Heart left ventricle (tissue), 16 donors: ENCODE data around the gene TMED5. TPM values are rescaled to one million over a fixed set of nuclear protein-coding genes. Genes with fewer than 3 reads are reported as not detected.

Experiments
- ATAC-seq, 4 donors: fragments of 200-7000 bp; cut with Tn5 transposase; one replicate each; pipeline ENCODE4 v1.9.1; 2020 to 2022; ENCODE audit warnings: moderate library complexity in 4 of 4, mild to moderate bottlenecking in 3 of 4, moderate number of reproducible peaks in 1 of 4
- DNase-seq, 5 donors: peaks; one replicate each; pipeline ENCODE4 v3.0.0-alpha.2; 2020
- H3K27ac ChIP-seq, 12 donors: fragments of 200-600 bp; sonication (generic) in 4 of 12; one replicate each; pipeline versions ENCODE4 v1.5.0 to v1.8.0; 2016 to 2022; ENCODE audit warnings: mild to moderate bottlenecking in 2 of 12
- H3K27me3 ChIP-seq, 9 donors: fragments of 200-600 bp; sonication (generic) in 2 of 9; one replicate each; pipeline versions ENCODE4 v1.5.1 to v1.8.0; 2016 to 2022; ENCODE audit warnings: mild to moderate bottlenecking in 3 of 9
- H3K36me3 ChIP-seq, 9 donors: fragments of 200-600 bp; sonication (generic) in 2 of 9; one replicate each; pipeline versions ENCODE4 v1.5.0 to v1.8.0; 2018 to 2022; ENCODE audit warnings: mild to moderate bottlenecking in 2 of 9
- H3K4me1 ChIP-seq, 12 donors: fragments of 200-600 bp; sonication (generic) in 4 of 12; one replicate each; pipeline versions ENCODE4 v1.5.0 to v1.8.0; 2016 to 2022; ENCODE audit warnings: mild to moderate bottlenecking in 3 of 12
- H3K4me3 ChIP-seq, 12 donors: fragments of 200-600 bp; sonication (generic) in 4 of 12; one replicate each; pipeline versions ENCODE4 v1.5.0 to v1.8.0; 2017 to 2022; ENCODE audit warnings: mild to moderate bottlenecking in 9 of 12, moderate library complexity in 4 of 12
- H3K9me3 ChIP-seq, 12 donors: fragments of 200-600 bp; sonication (generic) in 4 of 12; one replicate each; pipeline versions ENCODE4 v1.5.0 to v1.8.0; 2016 to 2022; ENCODE audit warnings: mild to moderate bottlenecking in 1 of 12
- CTCF ChIP-seq, 12 donors: fragments of 200-600 bp; sonication (generic) in 4 of 12; IDR thresholded peaks; one replicate each; pipeline versions ENCODE4 v1.5.0 to v1.8.0; 2018 to 2022; ENCODE audit warnings: antibody characterized with exemption in 12 of 12, mild to moderate bottlenecking in 5 of 12
- POLR2A ChIP-seq, 2 donors: fragments of 450-650 bp; IDR thresholded peaks; one replicate each; pipeline ENCODE4 v1.6.1; 2017; ENCODE audit warnings: antibody characterized with exemption in 2 of 2, mild to moderate bottlenecking in 2 of 2, moderate library complexity in 2 of 2
- WGBS, 4 donors: extraction: QIAGEN DNeasy Blood & Tissue Kit in 2 of 4; methylation state at CpG; one replicate each; pipeline versions ENCODE4 v1.1.5 to v1.1.7; 2013 to 2018; 5-methylcytosine and 5-hydroxymethylcytosine counted together
- intact Hi-C, 10 donors: fragments of 100-400 bp; cut with DNase I; formaldehyde crosslinking; loops; one replicate each; pipeline versions ENCODE4 v1.11.1 to v1.14.2; 2022
- polyA plus RNA-seq, 2 donors: library from polyadenylated mRNA; stranded (reverse); fragments of 200-250 nt; gene quantifications; one replicate each; pipeline ENCODE4 v1.2.3, GENCODE V29; 2013
- total RNA-seq, 9 donors: library from RNA; depleted of rRNA in 2 of 9; stranded (reverse); fragments of >200 nt in 2 of 9; fragmentation: NEBNext Ultra II Directional in 3 of 9; extraction: Animal tissue kit (Norgen Biotek cat#: 25700) in 3 of 9; gene quantifications; one replicate each; pipeline versions ENCODE4 v1.1.0 to v1.2.4, GENCODE V29; 2016 to 2023
- donor health status: ischemic (EF 13 %, LVEDD 7.1; RV severe dilation, severe dysfunction).
- donor health status: healthy with polysubstance abuse.
- donor health status: DM: no; HTN: yes; CAD: no.
- donor health status: DM: no; HTN: no; CAD: no.
- donor health status: ischemic (EF 25% LVEDD 6.9; RV normal size, moderate dysfunction).
- donor health status: ischemic (EF 25% LVEDD 5.7; RV mildly dilated, moderate dysfunction).
- donor health status: healthy.
- donor health status: DM: yes; HTN: yes; CAD: no.
- donor health status: ischemic (EF 35%, LVEDD 5.7; RV mildly dilated, moderate dysfunction).
- donor health status: nonischemic (EF 11% LVEDD 7.7; RV severe dilation, severe dysfunction).
- donor health status: DM: yes; HTN: yes; CAD: no.
- donor health status: PGD.
- donor health status: ischemic (EF 29% LVEDD 5.4; RV normal size, mild dysfunction).
- donor health status: nonischemic (EF 23%, LVEDD 6.1; RV moderate dilation, normal function).

The TMED5 gene
- total and polyA plus RNA-seq, 11 donors: 9.2 to 95.3 (median 55.0) TPM

- 92 to 95% (median 95%) methylated on average over 2 of the region's 2 CpGs for WGBS, 4 donors
- peaks cover 0 to 18% (median 5%) of the 10 kb centered on the region in 9 donors for H3K36me3 ChIP-seq
- peaks cover 0 to 21% (median 2%) of the 10 kb centered on the region in 12 donors for H3K9me3 ChIP-seq
- ATAC-seq (no peak), DNase-seq (no peak)
- H3K27ac ChIP-seq: no peak overlapping the region
- intact Hi-C loops: no loop called here
- peaks cover 0 to 20% (median 11%) of the 10 kb centered on the region in 12 donors for H3K4me1 ChIP-seq
- H3K27me3 ChIP-seq: no peaks in the 10 kb centered on the region
- no peak overlapping the region for H3K4me3 ChIP-seq
- TF ChIP-seq POLR2A (IDR thresholded peaks at IDR 0.05): no peak
- TF ChIP-seq CTCF (IDR thresholded peaks at IDR 0.05): no peak
These were observed 71.9 kb downstream of the TMED5 start for GRCh38 chr1:93108335-93108734.

GRCh38 chr1:93107395-93107794 is 72.8 kb downstream of the TMED5 start:
- Histone ChIP-seq H3K9me3 (peaks cover 0 to 21% (median 2%) of the 10 kb centered on the region in 12 donors), H3K27me3 (no peaks in the 10 kb centered on the region), H3K4me1 (peaks cover 0 to 20% (median 11%) of the 10 kb centered on the region in 12 donors), H3K27ac (no peak overlapping the region), H3K36me3 (peaks cover 0 to 18% (median 5%) of the 10 kb centered on the region in 9 donors), H3K4me3 (no peak overlapping the region)
- intact Hi-C loops: no loop called here
- ATAC-seq (no peak), DNase-seq (no peak)
- 96 to 98% (median 97%) methylated on average over 4 of the region's 4 CpGs for WGBS, 4 donors
- TF ChIP-seq CTCF (IDR thresholded peaks at IDR 0.05) (no peak), POLR2A (IDR thresholded peaks at IDR 0.05) (no peak)

GRCh38 chr1:93106226-93106625 is 74.0 kb downstream of the TMED5 start:
- H3K27me3 ChIP-seq: no peaks in the 10 kb centered on the region
- no peak for TF ChIP-seq CTCF (IDR thresholded peaks at IDR 0.05)
- no peak for TF ChIP-seq POLR2A (IDR thresholded peaks at IDR 0.05)
- H3K9me3 ChIP-seq: peaks cover 0 to 21% (median 2%) of the 10 kb centered on the region in 12 donors
- H3K36me3 ChIP-seq: peaks cover 0 to 18% (median 5%) of the 10 kb centered on the region in 9 donors
- ATAC-seq: no peak
- H3K27ac ChIP-seq: no peak overlapping the region
- no peak overlapping the region for H3K4me3 ChIP-seq
- intact Hi-C loops: no loop called here
- WGBS, 4 donors: 93 to 96% (median 95%) methylated on average over 2 of the region's 2 CpGs
- DNase-seq: no peak
- peaks cover 0 to 12% (median 5%) of the 10 kb centered on the region in 12 donors for H3K4me1 ChIP-seq

- 93 to 98% (median 96%) methylated on average over 4 of the region's 4 CpGs for WGBS, 4 donors
- TF ChIP-seq POLR2A (IDR thresholded peaks at IDR 0.05) (no peak), CTCF (IDR thresholded peaks at IDR 0.05) (no peak)
- ATAC-seq (no peak), DNase-seq (no peak)
- Histone ChIP-seq H3K4me1 (peaks cover 0 to 5% (median 0%) of the 10 kb centered on the region in 12 donors), H3K36me3 (peaks cover 0 to 16% (median 5%) of the 10 kb centered on the region in 9 donors), H3K4me3 (no peak overlapping the region), H3K9me3 (peaks cover 0 to 5% (median 0%) of the 10 kb centered on the region in 12 donors), H3K27me3 (no peaks in the 10 kb centered on the region), H3K27ac (no peak overlapping the region)
- intact Hi-C loops: no loop called here
These were observed 78.1 kb downstream of the TMED5 start for GRCh38 chr1:93102142-93102541.

Other genes with a start within 250 kb of the TMED5 start
- gene DIPK1A, start 219.0 kb downstream of the TMED5 start, total RNA-seq: 10 to 100 TPM in 2 of 9 donors, 1 to 10 TPM in 7; 4.6 to 11.6 (median 6.5) TPM
- 1 to 10 TPM; 2.8 to 6.1 TPM for gene DIPK1A, start 219.0 kb downstream of the TMED5 start, polyA plus RNA-seq
- gene MTF2, start 101.1 kb downstream of the TMED5 start, total RNA-seq: 10 to 100 TPM in 2 of 9 donors, 1 to 10 TPM in 7; 4.8 to 11.4 (median 8.0) TPM
- gene MTF2, start 101.1 kb downstream of the TMED5 start, polyA plus RNA-seq: 1 to 10 TPM; 5.7 to 5.9 TPM
- 1 to 10 TPM; 1.9 to 8.9 (median 4.2) TPM for gene CCDC18, start 311 bp upstream of the TMED5 start, total RNA-seq
- gene CCDC18, start 311 bp upstream of the TMED5 start, polyA plus RNA-seq: 1 to 10 TPM; 1.7 to 2.5 TPM
- 10 to 100 TPM; 21.6 to 45.1 (median 37.8) TPM for gene DR1, start 165.5 kb upstream of the TMED5 start, total RNA-seq
- gene DR1, start 165.5 kb upstream of the TMED5 start, polyA plus RNA-seq: 10 to 100 TPM in 1 of 2 donors, 1 to 10 TPM in 1; 4.6 to 29.3 TPM